Sigmoid colon (tissue), 7 donors: ENCODE measurements around the gene AHNAK2. TPM values are rescaled to one million over a fixed set of nuclear protein-coding genes. Genes with fewer than 3 reads are reported as not detected.

Experiments
- DNase-seq: peaks from one replicate; pipeline ENCODE4 v3.0.0-alpha.2; 2019
- H3K27ac ChIP-seq, 4 donors: fragments of 200-600 bp; sonication (generic); one replicate each; pipeline ENCODE4 v1.5.1; 2016 to 2019; ENCODE audit warnings: mild to moderate bottlenecking in 1 of 4
- H3K27me3 ChIP-seq, 3 donors: fragments of 200-600 bp; sonication (generic); one replicate each; pipeline ENCODE4 v1.5.1; 2019; ENCODE audit warnings: mild to moderate bottlenecking in 1 of 3
- H3K36me3 ChIP-seq, 4 donors: fragments of 200-600 bp; sonication (generic); one replicate each; pipeline ENCODE4 v1.5.1; 2016 to 2019
- H3K4me1 ChIP-seq, 4 donors: fragments of 200-600 bp; sonication (generic); one replicate each; pipeline ENCODE4 v1.5.1; 2017 to 2019
- H3K4me3 ChIP-seq, 4 donors: fragments of 200-600 bp; sonication (generic); one replicate each; pipeline ENCODE4 v1.5.1; 2017 to 2019; ENCODE audit warnings: mild to moderate bottlenecking in 2 of 4, moderate library complexity in 1 of 4
- H3K9me3 ChIP-seq, 4 donors: fragments of 200-600 bp in 3 of 4; sonication (generic) in 3 of 4; one replicate each; pipeline versions ENCODE4 v1.5.1 to v1.6.1; 2013 to 2019
- CTCF ChIP-seq, 4 experiments: fragments of 450-650 bp in 3 of 4; fragments of 200-600 bp in 1 of 4; IDR thresholded peaks; one replicate each; pipeline ENCODE4 v1.5.1; 2016 to 2019; ENCODE audit warnings: antibody characterized with exemption in 4 of 4, mild to moderate bottlenecking in 3 of 4, moderate library complexity in 2 of 4
- EP300 ChIP-seq, 4 donors: sonication (generic); formaldehyde crosslinking; IDR thresholded peaks; one replicate each; pipeline ENCODE4 v1.6.1; 2017; ENCODE audit warnings: antibody characterized with exemption in 4 of 4
- POLR2A ChIP-seq, 2 donors: fragments of 450-650 bp; IDR thresholded peaks; one replicate each; pipeline ENCODE4 v1.6.1; 2016; ENCODE audit warnings: antibody characterized with exemption in 2 of 2, mild to moderate bottlenecking in 2 of 2, moderate library complexity in 2 of 2
- POLR2AphosphoS5 ChIP-seq, 4 donors: sonication (generic); formaldehyde crosslinking; IDR thresholded peaks; one replicate each; pipeline ENCODE4 v1.6.1; 2017; ENCODE audit warnings: antibody characterized with exemption in 4 of 4
- WGBS, 2 donors: extraction: QIAGEN DNeasy Blood & Tissue Kit; methylation state at CpG; one replicate each; pipeline ENCODE4 v1.1.7; 2013; 5-methylcytosine and 5-hydroxymethylcytosine counted together
- intact Hi-C: fragments of 100-400 bp; cut with DNase I; formaldehyde crosslinking; loops from one replicate; pipeline ENCODE4 v1.15.1; 2023
- polyA plus RNA-seq, 3 donors: library from polyadenylated mRNA; stranded (reverse); fragments of 200-250 nt; gene quantifications; one replicate each; pipeline ENCODE4 v1.2.3, GENCODE V29; 2013
- total RNA-seq, 4 donors: library from RNA; depleted of rRNA; stranded (reverse); fragments of >200 nt; gene quantifications; one replicate each; pipeline ENCODE4 v1.1.0, GENCODE V29; 2016
- donor health status: healthy with polysubstance abuse.
- donor health status: Bipolar disorder and iron deficiency.
- donor health status: healthy.

The AHNAK2 gene
- total and polyA plus RNA-seq, 7 donors: 0.23 to 218 (median 81.9) TPM

DNA sequence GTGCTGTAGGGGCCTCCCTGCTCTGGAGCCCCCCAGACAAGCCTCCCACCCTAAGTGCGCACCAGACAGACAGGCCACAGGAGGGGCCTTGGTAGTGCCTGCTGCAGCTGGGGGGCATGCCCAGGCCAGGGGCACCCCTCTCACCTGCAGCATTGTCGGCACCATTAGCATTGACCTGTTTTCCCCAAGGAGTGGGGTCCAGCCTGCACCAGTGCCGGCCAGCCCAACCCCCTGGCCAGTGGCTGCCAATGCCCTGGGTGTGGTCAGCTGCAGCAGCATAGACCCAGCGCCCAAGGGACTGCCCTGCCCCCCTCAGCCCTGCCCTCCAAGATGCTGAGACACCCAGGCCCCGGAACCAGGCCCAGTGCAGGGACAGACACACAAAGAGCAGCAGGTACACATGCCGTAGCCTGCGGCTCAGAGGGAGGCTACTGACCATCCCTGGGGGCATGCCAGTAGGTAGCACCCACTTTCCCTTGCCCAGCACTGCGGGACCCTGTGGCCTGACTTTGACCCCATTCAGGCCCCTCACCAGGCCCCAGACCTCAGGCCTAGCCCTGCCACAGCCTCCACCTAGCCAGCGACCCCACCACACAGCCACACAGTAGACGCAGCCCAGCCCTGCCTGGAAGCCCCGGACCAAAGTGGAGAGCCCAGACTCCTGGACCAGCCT, 1.0 kb downstream of the AHNAK2 start:
- intact Hi-C loops: loop anchor here (5.0 kb wide), 1 partner anchor 115 kb away; no protein-coding TSS in a partner anchor
- TF ChIP-seq CTCF (IDR thresholded peaks at IDR 0.05) (no peak), POLR2AphosphoS5 (IDR thresholded peaks at IDR 0.05) (no peak), EP300 (IDR thresholded peaks at IDR 0.05) (no peak), POLR2A (IDR thresholded peaks at IDR 0.05) (no peak)
- H3K4me1 ChIP-seq: peaks cover 0 to 84% (median 79%) of the 10 kb centered on the region in 4 donors

GRCh38 chr14:104976198-104977007, 1.8 kb downstream of the AHNAK2 start:
- WGBS, 2 donors: 28 to 43% methylated on average over 21 of the region's 21 CpGs
- Histone ChIP-seq H3K27me3 (no peaks in the 10 kb centered on the region), H3K36me3 (no peaks in the 10 kb centered on the region), H3K4me1 (peaks cover 0 to 91% (median 86%) of the 10 kb centered on the region in 4 donors), H3K9me3 (no peaks in the 10 kb centered on the region), H3K27ac (peak overlapping the region; percentile 90 to 97 (median 96)), H3K4me3 (peak overlapping the region in 1 of 4 donors; percentile 67)
- intact Hi-C loops: loop anchor here (1.0 to 5.0 kb wide), 2 partner anchors 69 to 116 kb away; no protein-coding TSS in a partner anchor
- TF ChIP-seq CTCF (IDR thresholded peaks at IDR 0.05): peak; percentile 92 to 94 (median 92)
- TF ChIP-seq POLR2AphosphoS5 (IDR thresholded peaks at IDR 0.05): peak in 1 of 4 donors; percentile 11
- no peak for TF ChIP-seq POLR2A (IDR thresholded peaks at IDR 0.05)
- TF ChIP-seq EP300 (IDR thresholded peaks at IDR 0.05): no peak
- DNase-seq: peak; percentile 92

More for the DNA sequence above, 1.0 kb downstream of the AHNAK2 start:
- DNase-seq: peak; percentile 70
- no peaks in the 10 kb centered on the region for H3K36me3 ChIP-seq
- H3K9me3 ChIP-seq: no peaks in the 10 kb centered on the region
- WGBS, 2 donors: 30 to 61% methylated on average over 11 of the region's 11 CpGs
- H3K27ac ChIP-seq: peak overlapping the region; percentile 90 to 97 (median 96)
- H3K27me3 ChIP-seq: no peaks in the 10 kb centered on the region
- peak overlapping the region in 3 of 4 donors; percentile 47 to 67 (median 62) for H3K4me3 ChIP-seq

GRCh38 chr14:104975481-104976197, 2.5 kb downstream of the AHNAK2 start:
- H3K4me3 ChIP-seq: no peak overlapping the region
- H3K27me3 ChIP-seq: no peaks in the 10 kb centered on the region

More at GRCh38 chr14:104975481-104976197, 2.5 kb downstream of the AHNAK2 start:
- peaks cover 0 to 98% (median 94%) of the 10 kb centered on the region in 4 donors for H3K4me1 ChIP-seq
- no peaks in the 10 kb centered on the region for H3K9me3 ChIP-seq
- DNase-seq: peak; percentile 66
- no peak for TF ChIP-seq CTCF (IDR thresholded peaks at IDR 0.05)
- H3K27ac ChIP-seq: peak overlapping the region; percentile 90 to 97 (median 96)
- WGBS, 2 donors: 45 to 52% methylated on average over 21 of the region's 21 CpGs
- intact Hi-C loops: loop anchor here (1.0 to 5.0 kb wide), 3 partner anchors 70 to 117 kb away; no protein-coding TSS in a partner anchor
- no peaks in the 10 kb centered on the region for H3K36me3 ChIP-seq
